T-helper 1 cell treated with Interleukin-12 subunit alpha and Interleukin-12 subunit beta and Interleukin-4 antibody, amounts not matched to agents 30 ng/mL and 1 ng/mL, for 36 hours (primary cell): ENCODE results near the gene CD28. TPM values are rescaled to one million over a fixed set of nuclear protein-coding genes. Genes with fewer than 3 reads are reported as not detected.
"Not testable (repeated sequence)": the region's sequence is repeated elsewhere in the genome, so short reads cannot be mapped to it uniquely, and the experiment has no call there.

ENCODE experiments used
- intact Hi-C: fragments of 100-400 bp; cut with micrococcal nuclease; formaldehyde crosslinking; loops from one replicate; pipeline ENCODE4 v1.15.1; 2024
- total RNA-seq: library from RNA; stranded (reverse); gene quantifications from 2 replicates; pipeline ENCODE4 v1.2.3, GENCODE V29; 2022

The CD28 gene
- total RNA-seq, 1 donor from 2014 or later: 128 TPM

DNA sequence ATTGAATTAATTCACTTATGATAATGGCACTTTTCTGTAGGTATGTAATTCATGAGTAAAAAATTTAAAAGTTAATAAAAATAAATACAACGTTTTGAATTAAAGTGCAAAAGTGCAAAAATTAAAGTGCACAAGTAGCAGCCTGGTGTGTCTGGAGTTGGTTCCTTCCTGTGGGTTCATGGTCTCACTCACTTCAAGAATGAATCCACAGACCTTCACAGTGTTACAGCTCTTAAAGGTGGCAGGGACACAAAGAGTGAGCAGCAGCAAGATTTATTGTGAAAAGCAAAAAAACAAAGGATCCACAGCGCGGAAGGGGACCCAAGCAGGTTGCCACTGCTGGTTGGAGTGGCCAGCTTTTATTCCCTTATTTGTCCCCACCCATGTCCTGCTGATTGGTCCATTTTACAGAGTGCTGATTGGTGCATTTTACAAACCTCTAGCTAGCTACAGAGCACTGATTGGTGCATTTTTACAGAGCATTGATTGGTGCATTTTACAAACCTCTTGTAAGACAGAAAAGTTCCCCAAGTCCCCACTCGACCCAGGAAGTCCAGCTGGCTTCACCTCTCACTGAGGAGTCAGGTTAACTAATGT is 73.1 kb downstream of the CD28 start:
- intact Hi-C loops: loop anchor here (5.0 kb wide), 1 partner anchor 242 kb away; the partner anchor contains the start of gene RAPH1

GRCh38 chr2:203780231-203780630 is 73.8 kb downstream of the CD28 start:
- intact Hi-C loops: loop anchor here (5.0 kb wide), 1 partner anchor 243 kb away; the partner anchor contains the start of gene RAPH1

GRCh38 chr2:203781151-203781550 is 74.7 kb downstream of the CD28 start:
- intact Hi-C loops: loop anchor here (5.0 kb wide), 1 partner anchor 244 kb away; the partner anchor contains the start of gene RAPH1

DNA sequence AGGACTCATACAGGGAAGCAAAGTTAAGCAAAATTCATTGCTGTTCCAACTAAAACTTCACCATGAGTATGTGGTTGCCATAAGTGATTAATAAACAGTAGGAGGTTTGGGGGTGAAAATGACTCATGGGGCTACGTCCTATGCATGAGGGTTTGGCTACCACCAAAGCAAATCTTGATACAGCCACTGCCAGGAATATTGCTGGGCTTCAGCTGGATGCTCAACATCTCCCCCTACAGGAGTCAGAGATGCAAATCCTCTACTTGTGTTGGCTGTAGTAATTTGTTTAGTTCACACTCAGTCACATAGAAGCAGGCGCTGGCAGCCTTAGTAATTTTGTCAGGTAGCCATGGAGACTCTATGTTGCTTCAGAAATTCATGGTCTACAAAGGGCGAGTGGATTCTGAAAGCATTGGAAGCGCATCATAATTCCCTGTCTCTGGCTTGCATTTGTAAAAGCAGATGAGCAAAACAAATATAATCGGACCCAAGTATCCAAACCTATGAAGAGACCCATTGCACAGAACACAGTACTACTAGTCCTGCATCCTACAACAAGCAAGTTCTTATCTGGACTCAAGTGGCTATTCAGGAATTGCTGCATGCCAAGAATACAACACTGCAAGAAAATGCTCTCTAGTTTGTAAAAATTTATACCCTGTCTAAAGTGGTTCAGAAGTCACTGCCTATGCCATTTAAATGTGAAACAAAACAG is 76.0 kb downstream of the CD28 start:
- intact Hi-C loops: loop anchor here (1.0 to 5.0 kb wide), 12 partner anchors 19 to 298 kb away; partner anchors contain the start of gene RAPH1

- intact Hi-C loops: loop anchor here (5.0 kb wide), 1 partner anchor 246 kb away; the partner anchor contains the start of gene RAPH1
These were observed 77.2 kb downstream of the CD28 start for GRCh38 chr2:203783496-203784203.

DNA sequence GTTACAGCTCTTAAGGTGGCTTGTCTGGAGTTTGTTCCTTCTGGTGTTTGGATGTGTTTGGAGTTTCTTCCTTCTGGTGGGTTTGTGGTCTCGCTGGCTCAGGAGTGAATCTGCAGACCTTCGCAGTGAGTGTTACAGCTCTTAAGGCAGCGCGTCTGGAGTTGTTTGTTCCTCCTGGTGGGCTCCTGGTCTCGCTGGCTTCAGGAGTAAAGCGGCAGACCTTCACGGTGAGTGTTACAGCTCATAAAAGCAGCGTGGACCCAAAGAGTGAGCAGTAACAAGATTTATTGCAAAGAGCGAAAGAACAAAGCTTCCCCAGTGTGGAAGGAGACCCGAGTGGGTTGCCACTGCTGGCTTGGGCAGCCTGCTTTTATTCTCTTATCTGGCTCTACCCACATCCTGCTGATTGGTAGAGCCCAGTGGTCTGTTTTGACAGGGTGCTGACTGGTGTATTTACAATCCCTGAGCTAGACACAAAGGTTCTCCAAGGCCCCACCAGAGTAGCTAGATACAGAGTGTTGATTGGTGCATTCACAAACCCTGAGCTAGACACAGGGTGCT is 78.4 kb downstream of the CD28 start:
- intact Hi-C loops: loop anchor here (5.0 kb wide), 1 partner anchor 247 kb away; the partner anchor contains the start of gene RAPH1

DNA sequence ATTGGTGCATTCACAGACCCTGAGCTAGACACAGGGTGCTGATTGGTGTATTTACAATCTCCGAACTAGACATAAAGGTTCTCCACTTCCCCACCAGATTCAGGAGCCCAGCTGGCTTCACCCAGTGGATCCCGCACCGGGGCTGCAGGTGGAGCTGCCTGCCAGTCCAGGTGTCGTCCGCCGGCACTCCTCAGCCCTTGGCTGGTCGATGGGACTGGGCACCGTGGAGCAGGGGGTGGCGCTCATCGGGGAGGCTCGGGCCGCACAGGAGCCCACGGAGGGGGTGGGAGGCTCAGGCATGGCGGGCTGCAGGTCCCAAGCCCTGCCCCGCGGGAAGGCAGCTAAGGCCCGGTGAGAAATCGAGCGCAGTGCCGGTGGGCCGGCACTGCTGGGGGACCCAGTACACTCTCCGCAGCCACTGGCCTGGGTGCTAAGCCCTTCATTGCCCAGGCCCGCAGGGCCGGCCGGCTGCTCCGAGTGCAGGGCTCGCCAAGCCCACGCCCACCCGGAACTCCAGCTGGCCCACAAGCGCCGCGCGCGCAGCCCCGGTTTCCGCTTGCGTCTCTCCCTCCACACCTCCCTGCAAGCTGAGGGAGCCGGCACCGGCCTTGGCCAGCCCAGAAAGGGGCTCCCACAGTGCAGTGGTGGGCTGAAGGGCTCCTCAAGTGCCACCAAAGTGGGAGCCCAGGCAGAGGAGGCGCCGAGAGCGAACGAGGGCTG is 79.1 kb downstream of the CD28 start:
- intact Hi-C loops: not testable (repeated sequence)

DNA sequence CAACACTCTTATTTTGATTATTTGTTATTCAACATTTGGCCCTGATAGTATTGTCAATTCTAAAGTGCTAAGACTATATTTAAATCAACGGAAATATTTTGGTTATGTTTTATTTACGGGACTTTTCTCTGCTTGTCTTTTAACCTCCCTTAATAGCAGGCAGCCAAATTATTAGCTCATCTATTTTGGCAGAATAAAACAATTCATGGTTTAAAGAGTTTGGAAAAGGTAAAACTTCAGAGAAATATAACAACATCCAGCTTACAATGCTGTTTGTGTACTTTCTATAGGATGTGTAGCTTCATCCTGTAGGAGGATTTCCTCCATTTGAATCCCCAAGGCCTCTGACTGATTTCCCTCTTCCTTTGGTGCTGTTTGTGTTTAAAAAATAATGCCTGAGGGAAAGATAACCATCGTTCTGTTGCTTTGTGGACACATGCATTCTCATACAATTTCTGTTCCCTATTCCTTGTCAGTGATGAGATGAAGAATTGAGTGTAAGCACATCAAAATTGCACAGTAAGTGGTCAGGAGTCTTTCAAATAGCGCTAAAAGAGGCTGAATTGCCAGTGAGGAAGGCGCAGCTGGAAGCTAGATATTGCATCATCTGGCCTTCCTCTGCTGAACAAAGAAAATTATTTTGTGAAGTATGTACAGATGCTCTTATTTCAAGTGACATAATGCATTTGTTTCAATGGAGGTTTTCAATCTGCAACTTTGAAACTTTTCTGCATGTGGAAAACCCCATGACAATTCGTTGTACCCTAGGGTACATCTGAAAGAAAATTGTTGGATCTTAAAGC is 80.3 kb downstream of the CD28 start:
- intact Hi-C loops: no loop called here

DNA sequence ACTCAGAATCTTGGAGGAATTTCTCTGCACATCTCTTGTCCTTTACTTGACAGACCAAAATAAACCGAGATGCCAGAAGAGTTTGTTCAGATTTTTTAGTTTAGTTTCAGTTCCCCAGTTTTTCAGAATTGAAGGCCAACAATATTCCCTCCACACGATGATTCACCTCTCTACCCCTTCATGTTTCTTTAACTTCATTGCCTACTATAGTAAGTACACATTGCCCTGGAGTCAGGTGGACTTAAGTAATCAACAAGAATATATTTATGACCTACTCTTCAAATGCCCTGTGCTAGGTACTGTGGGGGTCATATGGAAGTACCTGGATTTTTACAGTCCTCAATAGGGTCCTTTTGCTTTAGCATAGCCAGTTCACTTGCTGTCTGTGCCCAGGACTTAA is 81.5 kb downstream of the CD28 start:
- intact Hi-C loops: no loop called here

Other genes with a start within 250 kb of the CD28 start
- 2.4 and 2.8 TPM in 2 replicates for gene RAPH1, start 171.3 kb upstream of the CD28 start, total RNA-seq
- gene CTLA4, start 161.1 kb downstream of the CD28 start, total RNA-seq: 49.2 and 51.3 TPM in 2 replicates
- gene ICOS, start 230.1 kb downstream of the CD28 start, total RNA-seq: 63.1 and 64.1 TPM in 2 replicates